ENCODE data around the gene KLHDC9. TPM values are rescaled to one million over a fixed set of nuclear protein-coding genes. Genes with fewer than 3 reads are reported as not detected.
"Not testable (repeated sequence)": the region's sequence is repeated elsewhere in the genome, so short reads cannot be mapped to it uniquely, and the experiment has no call there.

Gene KLHDC9, protein sequence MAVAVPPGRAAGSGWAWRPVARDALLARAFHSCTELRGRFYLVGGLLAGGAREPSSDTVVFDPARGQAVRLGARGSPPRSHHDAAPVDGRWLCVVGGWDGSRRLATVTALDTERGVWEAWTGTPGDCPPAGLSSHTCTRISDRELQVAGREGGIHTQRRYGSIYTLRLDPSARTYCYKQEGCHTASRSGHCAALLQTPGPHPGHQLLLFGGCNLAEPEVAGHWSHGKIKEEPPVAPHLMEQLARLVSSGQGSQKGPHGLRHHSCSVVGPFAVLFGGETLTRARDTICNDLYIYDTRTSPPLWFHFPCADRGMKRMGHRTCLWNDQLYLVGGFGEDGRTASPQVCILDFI
- total RNA-seq, result 10.7 TPM
- long read RNA-seq, transcript KLHDC9-207 (5 exons, 1,038 nt), result major isoform, 6 of 12 reads
- long read RNA-seq, partial matches to known transcripts, result 0 of 12 reads
- long read RNA-seq, other reads (novel, unspliced or antisense), result 3 of 12 reads

DNA sequence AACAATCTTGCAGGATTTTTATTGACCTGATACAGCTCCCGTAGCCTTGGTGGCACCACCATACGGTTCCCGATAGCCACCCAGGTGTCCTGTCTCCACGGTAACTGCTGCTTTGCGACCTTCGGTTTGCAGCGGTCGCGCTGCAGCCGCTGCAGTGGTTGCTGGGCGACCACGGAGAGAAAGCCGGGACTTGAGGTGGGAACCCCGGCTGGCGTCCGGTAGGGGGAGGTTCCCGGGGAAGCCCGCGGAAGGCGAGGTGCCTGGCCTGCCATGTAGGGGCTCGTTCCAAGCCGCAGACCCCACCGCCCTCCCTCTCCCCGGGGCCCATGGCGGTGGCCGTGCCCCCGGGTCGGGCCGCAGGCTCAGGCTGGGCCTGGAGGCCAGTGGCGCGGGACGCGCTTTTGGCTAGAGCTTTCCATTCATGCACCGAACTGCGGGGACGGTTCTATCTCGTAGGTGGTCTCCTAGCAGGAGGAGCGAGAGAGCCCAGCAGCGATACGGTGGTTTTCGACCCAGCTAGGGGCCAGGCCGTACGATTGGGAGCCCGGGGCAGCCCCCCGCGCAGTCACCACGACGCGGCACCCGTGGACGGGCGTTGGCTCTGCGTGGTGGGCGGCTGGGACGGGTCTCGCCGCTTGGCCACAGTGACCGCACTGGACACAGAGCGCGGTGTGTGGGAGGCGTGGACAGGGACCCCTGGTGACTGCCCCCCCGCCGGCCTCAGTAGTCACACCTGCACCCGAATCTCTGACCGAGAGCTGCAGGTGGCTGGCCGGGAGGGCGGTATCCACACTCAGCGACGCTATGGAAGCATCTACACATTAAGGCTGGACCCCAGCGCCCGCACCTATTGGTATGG is at the start of gene KLHDC9:
Gene KLHDC9, plus strand, starts transcription at position 152 of the 859 bp plus-strand sequence. Its CDS starts 175 bp downstream, at position 327.
- peak; percentile 83 for DNase-seq (ENCODE audit: low spot score)
- intact Hi-C loops (cut with DNase I), result loop anchor here (1.0 to 5.0 kb wide), 3 partner anchors 34 to 102 kb away; partner anchors contain the start of genes DEDD and USF1

DNA sequence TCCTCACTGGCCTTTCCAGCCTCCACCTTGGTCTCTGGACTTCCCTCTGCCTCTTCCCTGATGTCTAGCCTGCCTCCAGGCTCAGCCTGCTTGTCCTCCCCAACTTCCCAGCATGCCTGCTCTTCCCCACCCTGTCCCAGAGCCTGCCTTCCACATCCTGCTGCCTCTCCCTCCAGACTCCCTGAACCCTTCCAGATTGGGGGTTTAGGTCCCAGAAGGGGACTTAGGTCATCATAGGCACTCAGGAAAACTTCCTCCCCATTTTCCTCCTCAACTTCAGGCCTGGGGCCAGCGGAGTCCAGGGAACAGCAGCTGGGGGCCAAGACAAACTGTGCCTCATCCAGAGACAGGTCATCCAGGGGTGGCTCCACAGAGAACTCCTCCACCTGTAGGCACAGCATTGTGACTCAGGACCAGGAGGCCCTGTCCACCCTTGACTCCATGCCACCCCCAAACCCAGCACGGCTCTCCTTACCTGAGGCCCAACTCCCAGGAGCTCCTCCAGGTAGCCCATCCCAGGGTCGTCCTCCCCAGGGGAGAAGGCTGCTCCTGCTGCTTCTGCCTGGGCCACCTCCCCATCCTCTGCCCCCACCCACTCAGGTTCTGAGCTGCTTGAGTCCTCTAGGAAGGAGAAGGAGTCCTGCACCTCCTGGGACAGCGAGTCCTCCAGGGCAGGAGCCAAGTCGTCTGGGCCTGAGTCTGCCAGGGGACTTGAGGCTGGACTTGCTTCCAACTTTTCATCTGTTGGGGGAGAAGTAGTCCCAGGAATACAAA is 49.0 kb upstream of the KLHDC9 start:
- intact Hi-C loops (cut with DNase I), result loop anchor here (5.0 to 10.0 kb wide), 2 partner anchors 48 to 54 kb away; partner anchors contain the start of gene KLHDC9
- DNase-seq (ENCODE audit: low spot score), result no peak

DNA sequence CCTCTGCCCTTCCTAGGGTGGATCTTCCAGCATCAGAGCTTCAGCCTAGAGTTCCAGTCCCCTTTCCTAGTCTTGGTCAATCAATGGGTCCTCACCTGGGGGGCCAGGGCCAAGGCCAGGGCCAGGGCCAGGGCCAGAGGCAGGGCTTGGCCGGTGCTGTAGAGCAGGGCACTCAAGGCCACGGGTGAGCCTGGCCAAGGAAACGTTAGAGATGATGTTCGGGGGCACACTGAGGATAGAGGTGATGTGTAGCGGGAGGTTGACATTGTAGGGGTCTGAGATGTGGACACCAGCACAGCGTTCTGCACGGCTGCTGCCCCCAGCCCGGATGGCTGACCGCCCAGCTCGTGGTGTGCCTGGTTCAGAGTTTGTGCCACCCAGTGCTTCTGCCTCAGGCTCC is 46.9 kb upstream of the KLHDC9 start:
- intact Hi-C loops (cut with DNase I), result no loop called here

DNA sequence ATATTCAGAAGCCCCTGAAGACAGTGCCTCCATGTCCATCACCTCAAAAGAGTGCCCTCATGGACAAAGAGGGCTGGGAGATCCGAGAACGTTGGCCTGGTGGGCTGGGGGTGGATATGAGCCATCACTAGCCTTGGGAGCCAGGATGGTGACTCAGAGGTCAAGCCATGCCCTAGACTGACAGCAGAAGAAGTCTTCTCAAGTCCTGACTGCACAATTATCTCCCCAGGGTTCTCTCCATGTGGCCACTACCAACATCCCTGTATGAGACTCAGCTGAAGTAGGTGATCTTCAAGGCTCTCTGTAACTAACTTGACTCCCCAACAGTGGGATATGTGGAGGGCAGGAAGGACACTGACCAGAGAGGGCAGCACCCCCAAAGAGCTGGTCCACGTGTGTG is 45.3 kb upstream of the KLHDC9 start:
- DNase-seq (ENCODE audit: low spot score), result no peak
- intact Hi-C loops (cut with DNase I), result no loop called here

More for the DNA sequence above, 46.9 kb upstream of the KLHDC9 start:
- DNase-seq (ENCODE audit: low spot score), result no peak

DNA sequence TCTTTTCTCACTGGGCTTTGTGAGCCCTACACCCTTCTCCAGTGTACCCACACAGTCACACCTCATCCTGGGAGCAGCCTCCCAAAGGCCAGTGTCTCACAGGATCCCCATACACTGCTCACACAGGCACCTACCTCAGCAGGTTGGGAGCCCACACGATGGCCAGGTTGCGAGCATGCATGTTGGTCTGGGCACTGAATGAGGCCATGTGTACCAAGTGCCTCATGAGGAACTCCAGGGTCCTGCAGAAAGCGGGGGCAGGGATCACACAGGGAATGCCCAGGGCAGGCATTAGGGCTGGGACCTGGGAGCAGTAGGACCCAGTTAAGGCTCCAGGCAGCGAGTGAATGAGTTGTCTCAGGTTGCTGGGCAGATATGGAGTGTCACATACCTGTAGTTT is 43.9 kb upstream of the KLHDC9 start:
- intact Hi-C loops (cut with DNase I), result no loop called here
- peak; percentile 24 for DNase-seq (ENCODE audit: low spot score)

DNA sequence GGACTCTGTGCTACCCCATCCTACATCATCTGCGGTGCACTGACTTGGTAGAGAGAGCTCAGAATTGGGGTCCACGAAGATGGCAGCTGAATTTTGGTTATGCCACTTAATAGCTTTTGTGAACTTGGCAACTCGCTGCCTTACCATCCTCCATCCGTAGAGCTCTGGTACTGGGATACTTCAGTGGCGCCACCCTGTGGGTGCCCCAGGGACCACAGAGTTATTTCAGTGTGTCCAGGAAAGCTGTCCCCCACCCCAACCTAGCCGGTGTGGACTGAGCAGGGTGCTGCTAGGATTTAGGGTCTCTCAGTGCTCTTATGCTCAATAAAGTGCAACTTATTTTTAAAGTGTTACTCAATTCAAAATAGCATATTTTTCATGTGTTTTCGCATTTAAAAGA is 43.4 kb upstream of the KLHDC9 start:
- intact Hi-C loops (cut with DNase I), result no loop called here
- DNase-seq (ENCODE audit: low spot score), result peak; percentile 33

DNA sequence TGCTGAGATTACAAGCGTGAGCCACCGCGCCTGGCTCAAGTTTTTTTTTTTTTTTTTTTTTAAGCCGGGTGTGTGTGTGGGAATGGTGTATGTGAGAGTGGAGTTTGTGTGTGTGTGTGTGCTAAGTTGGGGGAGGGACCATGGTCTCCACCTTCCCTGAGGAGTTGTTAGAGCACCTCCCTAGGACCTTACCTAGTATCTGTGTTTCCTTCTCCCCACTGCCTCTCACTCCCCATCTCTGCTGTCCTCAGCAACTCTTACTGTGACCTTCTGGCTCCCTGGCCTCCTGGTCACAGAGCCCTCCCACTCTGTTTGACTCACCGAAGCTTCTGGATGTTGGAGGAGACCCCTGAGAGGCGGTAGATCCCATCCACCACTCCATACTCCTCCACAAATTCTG is 38.9 kb upstream of the KLHDC9 start:
- intact Hi-C loops (cut with DNase I), result no loop called here
- DNase-seq (ENCODE audit: low spot score), result no peak

DNA sequence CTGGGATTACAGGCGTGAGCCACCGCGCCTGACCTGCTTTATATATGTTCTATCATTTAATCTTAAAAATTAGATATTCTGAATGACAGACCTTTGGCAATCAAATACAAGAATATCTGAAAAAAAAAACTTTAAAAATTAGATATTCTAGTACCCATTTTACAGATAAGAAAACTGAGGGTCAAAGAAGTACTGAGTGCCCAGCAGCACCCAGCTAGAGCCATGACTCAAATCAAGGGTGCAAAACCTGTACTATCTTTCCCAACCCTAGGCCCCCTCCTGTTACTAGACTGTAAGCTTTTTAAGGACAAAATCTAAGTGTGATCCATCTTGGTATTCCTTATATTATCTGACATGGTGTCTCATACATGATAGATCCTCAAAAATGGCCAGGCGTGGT is 36.7 kb upstream of the KLHDC9 start:
- intact Hi-C loops (cut with DNase I), result no loop called here
- DNase-seq (ENCODE audit: low spot score), result no peak

DNA sequence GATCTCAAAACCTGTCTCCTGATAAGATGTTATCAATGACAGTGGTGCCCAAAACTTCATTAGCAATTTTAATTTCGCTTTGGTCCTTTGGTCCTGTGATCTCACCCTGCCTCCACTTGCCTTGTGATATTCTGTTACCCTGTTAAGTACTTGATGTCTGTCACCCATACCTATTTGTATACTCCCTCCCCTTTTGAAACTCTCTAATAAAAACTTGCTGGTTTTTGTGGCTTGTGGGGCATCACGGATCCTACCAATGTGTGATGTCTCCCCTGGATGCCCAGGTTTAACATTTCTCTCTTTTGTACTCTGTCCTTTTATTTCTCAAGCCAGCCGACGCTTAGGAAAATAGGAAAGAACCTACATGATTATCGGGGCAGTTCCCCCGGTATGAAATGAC is 34.2 kb upstream of the KLHDC9 start:
- DNase-seq (ENCODE audit: low spot score), result not testable (repeated sequence)

DNA sequence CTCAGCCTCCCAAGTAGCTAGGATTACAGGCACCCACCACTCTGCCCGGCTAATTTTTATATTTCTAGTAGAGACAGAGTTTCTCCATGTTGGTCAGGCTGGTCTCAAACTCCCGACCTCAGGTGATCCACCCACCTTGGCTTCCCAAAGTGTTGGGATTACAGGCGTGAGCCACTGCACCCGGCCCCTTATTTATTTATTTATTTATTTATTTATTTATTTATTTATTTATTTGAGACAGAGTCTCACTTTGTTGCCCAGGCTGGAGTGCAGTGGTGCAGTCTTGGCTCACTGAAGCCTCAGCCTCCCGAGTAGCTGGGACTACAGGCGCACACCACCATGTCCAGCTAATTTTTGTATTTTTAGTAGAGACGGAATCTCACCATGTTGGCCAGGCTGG is 32.5 kb upstream of the KLHDC9 start:
- DNase-seq (ENCODE audit: low spot score); intact Hi-C loops (cut with DNase I): not testable (repeated sequence)

More for the DNA sequence above, 34.2 kb upstream of the KLHDC9 start:
- intact Hi-C loops (cut with DNase I), result not testable (repeated sequence)

DNA sequence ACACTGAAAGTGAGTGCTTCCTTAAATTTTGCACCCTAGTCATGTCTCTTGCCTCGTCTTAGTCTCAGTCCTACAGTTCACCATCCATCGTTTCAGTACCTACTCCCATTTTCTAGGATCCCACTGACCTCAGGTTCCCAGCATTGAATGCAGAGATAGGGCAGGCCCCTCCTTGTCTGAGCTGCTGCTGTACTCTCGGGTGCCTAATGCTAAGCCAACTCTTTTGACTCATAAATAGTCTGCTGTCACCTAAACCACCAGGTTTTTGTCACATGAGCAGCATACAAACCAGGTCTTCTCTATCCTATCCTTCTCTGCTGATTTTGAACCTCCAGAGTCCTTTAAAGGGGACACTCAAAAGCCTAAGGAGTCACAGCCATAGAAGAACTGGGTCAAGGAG is 31.5 kb upstream of the KLHDC9 start:
- intact Hi-C loops (cut with DNase I), result no loop called here

DNA sequence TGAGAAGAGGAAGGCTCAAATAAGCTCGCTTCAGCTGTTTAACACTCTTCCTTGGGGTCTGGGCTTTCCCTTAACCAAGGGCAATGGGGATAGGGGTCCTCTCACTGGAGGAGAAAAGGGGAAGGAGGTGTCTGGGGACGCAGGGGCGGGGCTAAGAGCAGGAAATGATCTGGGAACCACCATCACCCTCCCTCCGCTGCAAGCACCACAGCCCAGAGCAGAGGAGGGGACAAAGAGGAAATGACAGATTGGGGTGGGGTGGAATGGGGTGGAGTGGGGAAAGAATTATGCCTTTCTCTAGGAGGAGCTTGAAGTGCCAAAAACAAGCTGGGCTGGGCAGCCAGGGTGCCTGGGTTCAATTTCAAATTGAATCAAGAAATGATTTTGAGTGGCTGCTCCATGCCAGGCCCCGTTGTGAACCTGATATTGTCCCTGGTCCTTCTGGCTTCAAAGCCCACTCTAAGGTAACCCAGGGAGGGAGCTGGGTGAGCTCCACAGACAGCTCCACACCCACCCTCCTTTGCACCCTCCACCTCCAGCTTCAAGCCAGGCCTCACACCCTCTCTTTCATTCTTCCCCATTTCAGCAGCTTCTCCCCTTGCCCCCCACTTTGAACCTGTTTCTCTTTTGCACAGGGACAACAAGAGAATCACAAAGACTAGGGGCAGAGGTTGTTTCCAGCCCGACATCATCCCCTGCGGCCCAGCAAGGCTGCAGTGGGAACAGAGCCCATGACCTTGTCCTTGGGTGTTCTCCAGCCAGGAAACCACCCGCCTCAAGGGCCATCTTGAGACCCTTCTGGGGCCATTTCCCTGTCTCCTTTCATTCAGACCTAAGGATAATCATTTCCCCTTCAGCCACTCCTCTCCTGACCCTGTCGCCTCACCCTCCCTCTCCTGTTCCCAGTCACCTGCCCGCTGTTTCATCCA is 29.6 kb upstream of the KLHDC9 start:
- DNase-seq (ENCODE audit: low spot score), result peak; percentile 89
- intact Hi-C loops (cut with DNase I), result no loop called here

More for the DNA sequence above, 31.5 kb upstream of the KLHDC9 start:
- DNase-seq (ENCODE audit: low spot score), result no peak

DNA sequence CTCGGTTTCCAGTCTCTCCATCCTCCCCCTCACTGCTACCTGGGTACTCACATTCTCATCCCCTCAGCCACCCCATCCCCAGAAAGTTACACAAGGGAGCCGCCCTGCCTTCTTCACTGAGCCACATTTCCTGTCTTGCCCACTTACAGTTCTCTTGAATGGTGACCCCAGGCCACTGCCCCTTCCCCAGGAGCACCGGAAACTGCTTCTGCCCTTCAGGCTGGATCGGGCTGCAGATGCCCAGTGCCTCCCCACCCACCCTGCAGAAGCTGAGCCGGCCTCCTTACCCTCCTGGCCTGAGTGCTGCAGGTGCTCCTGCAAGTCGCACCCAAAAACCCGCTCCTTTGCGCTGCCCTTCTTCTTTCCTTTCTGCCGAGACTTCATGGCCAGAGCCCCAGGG is 28.9 kb upstream of the KLHDC9 start:
- intact Hi-C loops (cut with DNase I), result no loop called here
- DNase-seq (ENCODE audit: low spot score), result no peak

DNA sequence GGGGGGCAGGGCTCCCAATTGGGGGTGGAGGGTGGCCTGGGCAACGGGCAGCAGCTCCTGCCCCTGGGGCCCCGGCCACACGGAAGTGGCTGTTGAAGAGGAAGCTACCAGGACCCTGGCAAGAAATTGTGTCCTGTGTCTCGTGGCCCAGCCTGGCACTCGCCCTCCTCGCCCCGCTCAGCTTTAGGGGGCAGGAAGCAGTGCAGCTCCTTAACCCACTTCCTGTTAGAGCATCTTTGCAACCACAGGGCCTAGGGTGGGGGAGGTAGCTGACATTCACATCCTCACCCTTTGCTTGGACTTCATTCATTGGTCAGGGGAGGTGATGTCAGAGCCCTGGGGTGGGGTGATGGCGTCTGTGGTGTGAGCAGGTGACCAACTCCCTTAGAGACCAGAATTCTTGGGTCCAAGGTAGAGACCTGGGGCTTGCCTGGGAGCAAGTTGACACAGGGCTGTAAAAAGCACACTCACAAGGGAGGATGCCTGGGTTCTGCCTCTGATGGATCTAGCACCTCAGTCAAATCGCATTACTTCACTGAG is 28.4 kb upstream of the KLHDC9 start, which contains the start of gene ARHGAP30:
Gene ARHGAP30, minus strand, starts transcription at position 161 of the 540 bp plus-strand sequence. CDS start 267 bp downstream, outside the sequence.
- peak; percentile 91 for DNase-seq (ENCODE audit: low spot score)
- intact Hi-C loops (cut with DNase I), result no loop called here

DNA sequence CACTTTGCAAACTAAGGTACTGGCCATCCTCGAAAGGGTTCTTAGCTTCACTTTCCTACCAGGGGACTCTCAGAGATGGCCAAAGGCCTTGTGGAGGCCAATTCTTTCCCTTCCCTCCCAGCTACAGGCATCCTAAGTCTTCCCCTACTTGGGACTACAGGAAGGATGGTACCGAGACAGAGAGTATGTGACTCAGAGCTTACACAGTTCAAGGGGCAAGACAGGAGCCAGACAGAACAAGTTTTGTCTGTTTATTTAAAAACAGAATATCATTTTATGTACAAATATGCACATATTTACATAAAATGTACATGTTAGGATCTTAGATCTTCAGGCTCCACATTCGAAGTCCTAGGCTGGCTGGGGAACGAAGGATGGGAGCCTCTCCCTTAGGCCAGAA is 27.4 kb upstream of the KLHDC9 start:
- DNase-seq (ENCODE audit: low spot score), result no peak
- intact Hi-C loops (cut with DNase I), result no loop called here

DNA sequence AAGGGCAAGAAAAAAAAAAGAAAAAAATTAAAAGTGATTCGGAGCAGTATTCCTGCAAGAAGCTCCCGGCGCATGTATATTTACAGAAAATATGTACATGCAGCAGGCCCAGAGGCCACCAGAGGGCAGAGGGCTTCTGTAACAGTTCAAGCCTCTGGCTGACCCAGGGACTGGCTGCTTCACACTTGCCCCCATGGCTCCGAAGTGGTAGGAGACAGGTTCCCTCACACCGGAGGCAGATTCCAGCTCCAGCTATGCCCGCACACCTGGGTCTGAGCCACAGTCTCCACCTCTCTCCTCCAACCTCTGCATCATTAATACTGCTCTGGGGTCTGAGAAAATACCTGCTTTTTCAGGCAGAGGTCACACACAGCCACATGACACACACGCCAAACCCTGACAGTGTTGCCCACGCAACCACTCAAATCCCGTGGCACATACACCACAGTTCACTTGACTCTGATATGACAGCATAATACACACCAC is 26.2 kb upstream of the KLHDC9 start:
- intact Hi-C loops (cut with DNase I), result no loop called here
- DNase-seq (ENCODE audit: low spot score), result peak; percentile 83

DNA sequence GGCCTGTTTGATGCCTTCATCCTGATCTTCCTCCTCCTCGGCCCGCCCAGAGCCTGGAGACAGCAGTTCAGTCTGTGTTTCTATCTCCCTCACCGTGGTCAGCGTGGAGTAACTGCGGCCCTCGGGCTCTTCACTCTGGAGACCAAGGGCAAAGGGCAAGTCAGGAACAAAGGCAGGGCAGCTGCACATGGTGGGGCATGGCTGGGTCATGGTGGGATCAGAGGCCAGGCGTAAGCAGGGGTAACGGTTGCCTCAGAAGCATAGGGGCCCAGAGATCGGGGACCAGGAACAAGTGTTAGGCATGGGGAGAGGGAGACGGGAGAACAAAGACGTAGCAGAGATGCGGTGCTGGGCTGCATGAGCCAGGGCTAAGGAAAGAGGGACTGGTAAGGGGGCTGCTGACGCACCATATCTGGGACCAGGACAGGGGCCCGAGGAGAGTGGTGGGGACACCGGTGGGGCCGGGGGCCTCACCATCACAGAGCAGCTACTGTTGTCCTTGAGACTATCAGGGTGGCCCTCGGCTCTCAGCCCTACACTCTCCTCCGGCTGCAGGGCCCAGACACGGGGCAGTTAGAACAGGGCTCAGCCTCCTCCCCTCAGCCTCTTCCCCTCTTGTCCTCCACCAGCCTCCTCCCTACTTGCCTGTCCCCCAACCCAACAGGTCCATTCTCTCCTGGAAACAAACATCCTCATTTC is 25.3 kb upstream of the KLHDC9 start:
- intact Hi-C loops (cut with DNase I), result no loop called here
- DNase-seq (ENCODE audit: low spot score), result no peak
